Globus pallidus (tissue), 1 donor: ENCODE results near the gene REX1BD.
"Not testable (repeated sequence)": the region's sequence is repeated elsewhere in the genome, so short reads cannot be mapped to it uniquely, and the experiment has no call there.

Experiments
- DNase-seq: peaks from one replicate; pipeline ENCODE4 v3.0.0-alpha.2; 2015; ENCODE audit warnings: low spot score

REX1BD gene

DNA sequence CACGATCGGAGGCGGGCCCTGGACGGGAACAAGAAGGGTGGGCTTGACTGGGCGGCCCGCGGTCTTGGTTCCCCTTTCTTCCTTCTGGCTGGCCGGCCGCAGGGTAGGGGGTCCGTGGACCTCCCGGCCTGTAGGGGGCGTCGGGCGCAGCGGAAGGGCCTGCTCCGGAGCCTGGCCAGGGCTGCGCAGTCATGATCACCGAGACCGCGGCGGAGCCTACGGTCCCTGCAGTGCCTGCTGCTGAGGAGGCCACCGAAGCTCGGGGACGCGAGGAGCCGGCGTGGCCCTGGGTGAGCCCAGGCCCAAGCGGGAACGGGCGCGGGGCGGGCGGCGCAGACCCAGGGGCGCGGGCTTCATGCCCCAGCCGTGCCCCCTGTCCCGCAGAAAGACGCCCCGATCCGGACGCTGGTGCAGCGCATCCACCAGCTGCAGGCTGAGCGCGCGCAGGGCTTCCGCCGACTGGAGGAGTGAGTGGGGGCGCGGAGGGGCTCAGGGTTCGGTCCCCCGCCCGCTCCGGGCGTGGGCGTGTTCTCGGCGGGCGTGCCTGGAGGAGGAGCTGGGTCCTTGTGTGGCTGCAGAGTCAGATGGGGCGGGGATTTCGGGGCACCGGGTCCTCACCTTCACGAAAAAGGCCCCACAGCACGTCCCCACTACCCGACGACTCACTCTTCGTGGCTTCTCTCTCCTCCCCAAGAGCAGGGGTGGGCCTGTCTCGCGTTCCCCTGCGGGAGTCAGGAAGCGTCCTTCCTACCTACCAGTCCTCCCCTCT lies at the start of gene REX1BD:
REX1BD (plus strand) TSS at position 188 of the 769 bp plus-strand sequence; CDS start at position 192, 4 bp downstream.
- peak; percentile 76 for DNase-seq

DNA sequence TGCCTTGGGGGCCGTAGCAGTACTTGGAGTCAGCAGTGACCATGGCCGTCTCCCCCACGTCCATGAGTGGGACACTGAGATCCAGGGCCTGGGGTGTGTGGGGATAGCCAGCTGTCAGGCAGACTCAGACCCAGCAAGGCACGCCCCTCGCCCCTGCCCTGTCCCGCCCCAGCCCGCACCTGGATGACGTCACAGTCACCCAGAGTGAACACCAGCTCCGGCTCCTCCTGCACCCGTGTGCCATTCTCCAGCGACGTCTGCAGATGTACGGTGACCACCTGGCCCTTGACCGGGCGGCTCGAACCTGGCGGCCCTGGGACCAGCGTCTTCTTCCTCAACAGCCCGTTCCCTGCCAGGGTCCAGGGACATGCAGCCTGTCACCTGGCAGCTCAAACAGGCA lies 49.2 kb upstream of the REX1BD start:
- DNase-seq: no peak

DNA sequence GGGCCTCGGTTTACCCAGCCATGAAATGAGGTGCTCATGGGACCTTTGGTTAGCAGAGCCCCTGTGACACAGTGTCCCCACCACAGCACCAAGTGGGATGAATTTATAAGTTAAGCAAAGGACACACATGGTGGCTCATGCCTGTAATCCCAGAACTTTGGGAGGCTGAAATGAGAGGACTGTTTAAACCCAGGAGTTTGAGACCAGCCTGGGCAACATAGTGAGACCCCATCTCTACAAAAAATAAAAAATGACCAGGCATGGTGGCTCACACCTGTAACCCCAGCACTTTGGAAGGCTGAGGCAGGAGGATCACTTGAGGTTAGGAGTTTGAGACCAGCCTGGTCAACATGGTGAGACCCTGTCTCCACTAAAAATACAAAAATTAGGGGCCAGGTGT lies 48.4 kb upstream of the REX1BD start:
- not testable (repeated sequence) for DNase-seq

DNA sequence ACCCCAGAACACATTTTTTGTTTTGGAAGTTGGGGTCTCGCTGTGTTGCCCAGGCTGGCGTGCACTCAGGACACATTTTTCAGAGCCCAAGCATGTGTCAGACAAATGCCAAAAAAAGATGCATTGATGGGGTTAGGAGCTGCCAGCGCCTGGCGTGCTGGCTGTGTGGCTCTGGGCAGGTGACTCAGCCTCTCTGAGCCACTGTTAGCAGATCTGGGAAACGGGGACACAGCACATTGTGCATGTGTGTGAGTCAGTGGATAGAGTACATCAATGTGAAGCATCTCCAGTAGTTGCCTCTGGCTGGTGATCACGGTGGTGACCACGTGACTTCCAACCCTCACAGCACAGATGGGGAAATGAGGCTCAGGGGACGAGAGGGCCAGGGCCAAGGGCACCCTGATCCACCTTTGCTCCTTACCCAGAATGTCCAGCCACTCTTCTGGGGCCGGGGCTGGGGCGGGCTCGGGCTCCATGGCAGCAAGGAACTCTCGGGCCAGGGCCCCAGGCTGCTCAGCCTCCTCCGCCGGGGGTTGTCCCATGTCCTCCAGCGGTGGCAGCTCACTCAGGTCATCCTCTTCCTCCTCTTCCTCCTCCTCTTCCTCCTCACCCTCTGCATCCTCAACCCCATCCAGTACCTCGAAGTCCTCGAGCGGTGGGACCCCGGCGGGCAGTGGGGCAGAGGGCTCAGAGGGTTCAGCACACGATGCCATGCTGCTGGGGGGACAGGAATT lies 47.2 kb upstream of the REX1BD start:
- DNase-seq: no peak

GRCh38 chr19:18541992-18542940 lies 46.3 kb upstream of the REX1BD start:
- no peak for DNase-seq

GRCh38 chr19:18542941-18543813 lies 45.4 kb upstream of the REX1BD start, which contains the start of gene FKBP8:
Gene FKBP8, minus strand, starts transcription at chr19:18543573. Its CDS starts 1,603 bp downstream, at chr19:18541970.
- DNase-seq: peak; percentile 90

- DNase-seq: no peak
Observed at GRCh38 chr19:18543814-18544475, 44.7 kb upstream of the REX1BD start.

- DNase-seq: no peak
Observed at GRCh38 chr19:18551631-18552030, 37.0 kb upstream of the REX1BD start.

DNA sequence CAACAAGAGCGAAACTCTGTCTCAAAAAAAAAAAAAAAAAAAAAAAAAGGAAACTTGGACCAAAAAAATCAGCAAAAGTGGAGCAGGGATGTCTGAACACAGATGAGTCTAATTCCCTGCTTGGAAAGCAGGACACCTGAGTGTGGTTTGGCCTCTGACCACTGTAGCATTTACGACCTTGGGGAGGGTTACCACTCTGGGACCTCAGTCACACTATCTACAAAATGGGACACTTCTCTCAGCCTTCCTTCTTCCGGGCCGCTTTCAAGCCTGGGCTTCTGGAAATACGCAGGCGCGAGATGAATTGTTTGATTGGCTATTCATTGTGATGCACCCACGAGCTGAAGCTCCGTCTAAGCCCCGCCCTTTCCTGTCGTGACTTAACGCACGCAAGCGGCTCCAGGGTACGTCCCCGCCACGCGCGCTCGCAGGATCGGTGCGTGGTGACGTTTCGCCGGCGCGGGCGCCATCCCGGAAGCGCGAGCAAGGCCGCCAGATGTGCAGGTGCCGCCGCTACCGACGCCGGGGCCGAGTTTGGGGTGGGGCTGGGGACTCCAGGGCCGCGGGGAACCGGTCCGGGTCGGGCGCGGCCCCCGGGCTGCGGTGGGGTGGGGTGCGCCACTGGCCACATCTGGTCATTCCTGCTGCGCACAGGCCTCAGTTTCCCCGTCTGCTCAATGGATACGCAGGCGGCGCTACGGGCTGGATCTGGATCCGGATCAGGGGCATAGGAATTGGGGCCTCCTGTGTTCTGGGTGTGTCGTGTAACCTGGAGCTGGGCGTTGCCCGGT lies 31.0 kb upstream of the REX1BD start, which contains the start of gene KXD1:
KXD1 (plus strand) TSS at position 460 of the 791 bp plus-strand sequence. CDS start 4,187 bp downstream, outside the sequence.
- peak; percentile 98 for DNase-seq

- no peak for DNase-seq
Observed at GRCh38 chr19:18558202-18558555, 30.4 kb upstream of the REX1BD start.

GRCh38 chr19:18558604-18559003 lies 30.0 kb upstream of the REX1BD start:
- no peak for DNase-seq

DNA sequence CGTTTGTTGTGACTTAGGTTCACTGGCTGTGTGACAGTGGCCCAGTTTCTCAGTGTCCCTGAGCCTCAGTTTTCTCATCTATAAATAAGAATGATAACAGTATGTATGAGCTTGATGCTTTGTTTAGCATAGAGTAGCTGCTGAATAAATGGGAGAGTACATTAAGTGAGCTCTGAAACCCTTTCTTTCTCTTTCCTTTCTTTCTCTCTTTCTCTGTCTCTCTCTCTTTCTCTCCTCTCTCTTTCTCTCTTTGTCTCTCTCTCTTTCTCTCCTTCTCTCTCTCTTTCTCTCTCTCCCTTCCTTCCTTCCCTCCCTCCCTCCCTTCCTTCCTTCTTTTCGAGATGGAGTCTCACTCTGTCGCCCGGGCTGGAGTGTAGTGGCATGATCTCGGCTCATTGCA lies 28.9 kb upstream of the REX1BD start:
- DNase-seq: no peak

DNA sequence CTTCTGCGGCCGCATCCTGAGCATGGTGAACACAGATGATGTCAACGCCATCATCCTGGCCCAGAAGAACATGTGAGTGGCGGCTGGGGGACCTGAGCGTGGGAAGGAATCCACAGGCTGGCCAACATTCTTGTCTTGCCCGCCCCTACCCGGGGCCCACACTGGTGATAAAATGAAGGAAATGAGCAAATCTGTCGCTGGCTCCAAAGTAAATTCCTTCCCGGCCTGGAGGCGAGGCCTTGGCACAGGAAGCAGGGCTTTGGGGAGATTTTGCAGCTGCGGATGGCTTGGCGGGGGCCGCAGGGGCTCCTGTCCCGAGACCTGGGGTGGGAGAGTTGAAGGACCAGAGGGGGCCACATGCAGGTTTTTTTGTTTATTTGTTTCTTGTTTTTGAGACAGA lies 26.5 kb upstream of the REX1BD start:
- no peak for DNase-seq

DNA sequence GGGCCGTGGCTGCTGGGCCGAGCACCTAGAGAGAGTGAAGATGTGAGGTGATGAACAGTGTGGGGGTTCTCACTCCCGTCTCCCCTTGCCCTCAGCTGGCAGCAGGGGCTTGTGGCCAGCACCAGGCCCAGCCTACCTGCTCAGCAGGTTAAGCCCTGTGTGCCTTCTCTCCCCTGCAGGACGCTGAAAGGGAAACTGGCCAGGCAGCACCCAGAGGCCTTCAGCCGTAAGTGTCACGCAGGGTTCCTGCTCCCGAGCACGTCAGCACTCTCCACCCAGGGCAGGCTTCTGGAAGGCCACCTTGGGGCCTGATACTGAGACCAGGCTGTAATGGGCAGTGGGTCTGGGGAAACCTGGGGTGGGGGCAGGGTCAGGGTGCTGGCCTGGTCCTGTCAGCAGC lies 21.6 kb upstream of the REX1BD start:
- DNase-seq: no peak

DNA sequence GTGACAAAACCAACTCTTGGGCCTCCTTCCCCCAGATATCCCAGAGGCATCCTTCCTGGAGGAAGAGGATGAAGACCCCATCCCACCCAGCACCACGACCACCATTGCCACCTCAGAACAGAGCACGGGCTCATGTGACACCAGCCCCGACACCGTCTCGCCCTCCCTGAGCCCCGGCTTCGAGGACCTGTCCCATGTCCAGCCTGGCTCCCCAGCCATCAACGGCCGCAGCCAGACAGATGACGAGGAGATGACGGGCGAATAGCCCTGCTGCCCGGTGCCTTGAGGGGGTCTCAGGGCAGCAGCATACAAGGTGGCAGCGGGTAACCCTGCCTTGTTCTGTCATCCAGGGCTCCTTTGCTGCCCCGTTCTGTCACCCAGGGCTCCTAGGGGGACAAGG lies 20.2 kb upstream of the REX1BD start:
- no peak for DNase-seq

- peak; percentile 93 for DNase-seq
Observed at GRCh38 chr19:18571564-18572344, 16.8 kb upstream of the REX1BD start, which contains the start of gene UBA52. Gene UBA52, plus strand, starts transcription at chr19:18571857. Its CDS starts 1,444 bp downstream, at chr19:18573301.

- no peak for DNase-seq
Observed at GRCh38 chr19:18574691-18575291, 13.8 kb upstream of the REX1BD start.

- DNase-seq: no peak
Observed at GRCh38 chr19:18576383-18576782, 12.2 kb upstream of the REX1BD start.
